ENCODE measurements around the gene CNTFR.

CNTFR gene

GRCh38 chr9:34620061-34620994 lies 30.8 kb upstream of the CNTFR start, which contains the start of gene DCTN3:
DCTN3 (minus strand) TSS chr9:34620495; CDS start chr9:34620464, 31 bp downstream.
- DNase-seq (ENCODE audit: low read depth) = peak; percentile 74

GRCh38 chr9:34615132-34615531 lies 25.6 kb upstream of the CNTFR start:
- DNase-seq (ENCODE audit: low read depth) = no peak

GRCh38 chr9:34612788-34613390 lies 23.4 kb upstream of the CNTFR start:
- no peak for DNase-seq (ENCODE audit: low read depth)

GRCh38 chr9:34611811-34612787 lies 22.6 kb upstream of the CNTFR start, which contains the start of gene RPP25L:
RPP25L (minus strand) TSS chr9:34612097; CDS start chr9:34611296, 801 bp downstream.
- DNase-seq (ENCODE audit: low read depth) = peak; percentile 36

- DNase-seq (ENCODE audit: low read depth) = no peak
These were observed 21.8 kb upstream of the CNTFR start for GRCh38 chr9:34611251-34611810.

GRCh38 chr9:34610434-34611206 lies 21.1 kb upstream of the CNTFR start:
- DNase-seq (ENCODE audit: low read depth) = no peak

GRCh38 chr9:34607331-34607730 lies 17.8 kb upstream of the CNTFR start:
- DNase-seq (ENCODE audit: low read depth) = no peak

GRCh38 chr9:34606905-34607304 lies 17.4 kb upstream of the CNTFR start:
- no peak for DNase-seq (ENCODE audit: low read depth)

- no peak for DNase-seq (ENCODE audit: low read depth)
These were observed 16.7 kb upstream of the CNTFR start for GRCh38 chr9:34606190-34606589.

GRCh38 chr9:34603610-34604231 lies 14.2 kb upstream of the CNTFR start:
- no peak for DNase-seq (ENCODE audit: low read depth)

- DNase-seq (ENCODE audit: low read depth) = no peak
These were observed 12.5 kb upstream of the CNTFR start for GRCh38 chr9:34601937-34602573.

GRCh38 chr9:34600908-34601307 lies 11.4 kb upstream of the CNTFR start:
- no peak for DNase-seq (ENCODE audit: low read depth)

- no peak for DNase-seq (ENCODE audit: low read depth)
These were observed 10.0 kb upstream of the CNTFR start for GRCh38 chr9:34599546-34599945.

- DNase-seq (ENCODE audit: low read depth) = no peak
These were observed 4.7 kb upstream of the CNTFR start for GRCh38 chr9:34594177-34594576.

- DNase-seq (ENCODE audit: low read depth) = no peak
These were observed 3.5 kb upstream of the CNTFR start for GRCh38 chr9:34592895-34593601.

- no peak for DNase-seq (ENCODE audit: low read depth)
These were observed 2.7 kb upstream of the CNTFR start for GRCh38 chr9:34591917-34592866.

- no peak for DNase-seq (ENCODE audit: low read depth)
These were observed 1.9 kb upstream of the CNTFR start for GRCh38 chr9:34591248-34591916.

Data from HS-5 (cell line).